Testis (tissue), 2 donors: Measurements from ENCODE around the gene TOM1L2.

Experiments used
- POLR2A ChIP-seq: fragments of 450-650 bp; IDR thresholded peaks from one replicate; pipeline ENCODE4 v1.6.1; 2017; ENCODE audit warnings: antibody characterized with exemption, mild to moderate bottlenecking, moderate library complexity
- TF ChIP-seq, protein P1 (sequence below), 3 experiments: fragments of 450-650 bp in 2 of 3; fragments of 200-600 bp in 1 of 3; sonication (generic) in 1 of 3; IDR thresholded peaks; one replicate each; pipeline ENCODE4 v1.5.1; 2016 to 2019; ENCODE audit warnings: antibody characterized with exemption in 3 of 3, mild to moderate bottlenecking in 2 of 3, moderate library complexity in 1 of 3

DNA sequence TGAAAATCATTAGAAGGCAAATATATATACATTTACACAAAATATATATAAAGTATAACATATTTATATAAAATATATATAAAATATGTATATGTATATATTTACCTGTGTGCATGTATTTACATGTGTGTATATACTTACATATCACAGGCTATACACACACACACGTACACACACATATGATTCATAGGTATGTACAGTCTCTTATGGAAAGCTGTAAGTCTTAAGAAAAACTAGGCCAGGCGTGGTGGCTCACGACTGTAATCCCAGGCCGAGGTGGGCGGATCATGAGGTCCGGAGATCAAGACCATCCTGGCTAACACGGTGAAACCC is 14.7 kb downstream of the TOM1L2 start:
- no peak for TF ChIP-seq POLR2A
- TF ChIP-seq, protein P1, sequence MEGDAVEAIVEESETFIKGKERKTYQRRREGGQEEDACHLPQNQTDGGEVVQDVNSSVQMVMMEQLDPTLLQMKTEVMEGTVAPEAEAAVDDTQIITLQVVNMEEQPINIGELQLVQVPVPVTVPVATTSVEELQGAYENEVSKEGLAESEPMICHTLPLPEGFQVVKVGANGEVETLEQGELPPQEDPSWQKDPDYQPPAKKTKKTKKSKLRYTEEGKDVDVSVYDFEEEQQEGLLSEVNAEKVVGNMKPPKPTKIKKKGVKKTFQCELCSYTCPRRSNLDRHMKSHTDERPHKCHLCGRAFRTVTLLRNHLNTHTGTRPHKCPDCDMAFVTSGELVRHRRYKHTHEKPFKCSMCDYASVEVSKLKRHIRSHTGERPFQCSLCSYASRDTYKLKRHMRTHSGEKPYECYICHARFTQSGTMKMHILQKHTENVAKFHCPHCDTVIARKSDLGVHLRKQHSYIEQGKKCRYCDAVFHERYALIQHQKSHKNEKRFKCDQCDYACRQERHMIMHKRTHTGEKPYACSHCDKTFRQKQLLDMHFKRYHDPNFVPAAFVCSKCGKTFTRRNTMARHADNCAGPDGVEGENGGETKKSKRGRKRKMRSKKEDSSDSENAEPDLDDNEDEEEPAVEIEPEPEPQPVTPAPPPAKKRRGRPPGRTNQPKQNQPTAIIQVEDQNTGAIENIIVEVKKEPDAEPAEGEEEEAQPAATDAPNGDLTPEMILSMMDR (IDR thresholded peaks at IDR 0.05) = no peak
